ENCODE results near the gene BPNT1. TPM values are rescaled to one million over a fixed set of nuclear protein-coding genes. Genes with fewer than 3 reads are reported as not detected.

Gene BPNT1
- total RNA-seq, 2 donors from 2014 or later: 19.1 to 21.9 TPM

- peaks cover 10 to 28% of the 10 kb centered on the region in 2 donors for H3K4me1 ChIP-seq (ENCODE audit: control insufficient read depth in 1 of 2, low read depth in 2 of 2)
- ATAC-seq (ENCODE audit: insufficient number of reproducible peaks, low FRiP score, low read depth): peak; percentile 96
- peak; percentile 88 for TF ChIP-seq CTCF (IDR thresholded peaks at IDR 0.05)
- peak; percentile 74 for DNase-seq (ENCODE audit: low spot score)
- H3K27ac ChIP-seq: peak within 1 kb of the TSS; percentile 85 to 86
- no peaks in the 10 kb centered on the region for H3K27me3 ChIP-seq (replicated peaks; ENCODE audit: insufficient read depth)
- H3K36me3 ChIP-seq: no peaks in the 10 kb centered on the region
- peak within 1 kb of the TSS; percentile 87 for H3K4me3 ChIP-seq
- H3K9me3 ChIP-seq: no peaks in the 10 kb centered on the region
Observed at GRCh38 chr1:220046052-220046930, 43.3 kb downstream of the BPNT1 start, which contains the start of gene EPRS1. TSS of gene EPRS1 (minus strand) at chr1:220046505. CDS start at chr1:220046388, 117 bp downstream.

GRCh38 chr1:220045356-220046051 lies 44.1 kb downstream of the BPNT1 start:
- peak overlapping the region; percentile 71 to 85 for H3K27ac ChIP-seq
- peaks cover 10 to 28% of the 10 kb centered on the region in 2 donors for H3K4me1 ChIP-seq (ENCODE audit: control insufficient read depth in 1 of 2, low read depth in 2 of 2)
- H3K27me3 ChIP-seq (replicated peaks; ENCODE audit: insufficient read depth): no peaks in the 10 kb centered on the region
- ATAC-seq (ENCODE audit: insufficient number of reproducible peaks, low FRiP score, low read depth) (no peak), DNase-seq (ENCODE audit: low spot score) (no peak)
- H3K9me3 ChIP-seq: no peaks in the 10 kb centered on the region
- no peak for TF ChIP-seq CTCF (IDR thresholded peaks at IDR 0.05)
- peak overlapping the region; percentile 87 for H3K4me3 ChIP-seq
- H3K36me3 ChIP-seq: no peaks in the 10 kb centered on the region

DNA sequence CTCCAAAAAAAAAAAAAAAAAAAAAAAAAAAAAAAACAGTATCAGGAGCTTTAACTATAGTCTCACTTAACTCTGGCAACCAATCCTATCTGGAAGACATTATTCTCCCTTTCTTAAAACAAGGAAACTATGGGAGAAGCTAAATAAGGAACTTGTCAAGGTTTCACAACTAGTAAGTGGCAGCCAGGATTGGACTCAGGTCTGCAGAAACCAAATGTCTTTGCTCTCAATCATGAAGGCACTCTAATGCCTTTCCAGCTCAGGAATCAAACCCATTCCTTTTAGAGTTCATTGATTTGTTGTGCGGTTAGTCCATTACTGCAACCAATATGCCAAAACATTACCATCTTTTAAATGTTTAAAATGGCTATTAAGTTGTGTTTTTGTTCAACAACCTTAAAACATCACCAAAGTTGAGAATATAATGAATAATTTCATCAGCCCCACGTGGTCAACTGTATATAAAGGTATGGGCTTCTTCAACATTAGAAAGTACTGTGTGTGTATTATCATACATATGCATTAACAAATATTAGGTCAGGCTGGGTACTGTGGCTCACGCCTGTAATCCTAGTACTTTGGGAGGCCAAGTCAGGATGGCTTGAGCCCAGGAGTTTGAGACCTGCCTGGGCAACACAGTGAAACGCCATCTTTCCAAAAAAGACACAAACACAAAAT lies 44.8 kb downstream of the BPNT1 start:
- Histone ChIP-seq H3K27me3 (replicated peaks; ENCODE audit: insufficient read depth) (no peaks in the 10 kb centered on the region), H3K4me3 (peak overlapping the region; percentile 87), H3K4me1 (ENCODE audit: control insufficient read depth in 1 of 2, low read depth in 2 of 2) (peaks cover 10 to 28% of the 10 kb centered on the region in 2 donors), H3K36me3 (peaks cover 2% of the 10 kb centered on the region), H3K27ac (peak overlapping the region in 1 of 2 donors; percentile 85), H3K9me3 (no peaks in the 10 kb centered on the region)
- ATAC-seq (ENCODE audit: insufficient number of reproducible peaks, low FRiP score, low read depth) (no peak), DNase-seq (ENCODE audit: low spot score) (no peak)
- TF ChIP-seq CTCF (IDR thresholded peaks at IDR 0.05): no peak

GRCh38 chr1:220043646-220044045 lies 45.9 kb downstream of the BPNT1 start:
- Histone ChIP-seq H3K4me1 (ENCODE audit: control insufficient read depth in 1 of 2, low read depth in 2 of 2) (peaks cover 10 to 28% of the 10 kb centered on the region in 2 donors), H3K9me3 (no peaks in the 10 kb centered on the region), H3K4me3 (no peak overlapping the region), H3K36me3 (peaks cover 6% of the 10 kb centered on the region), H3K27ac (no peak overlapping the region), H3K27me3 (replicated peaks; ENCODE audit: insufficient read depth) (no peaks in the 10 kb centered on the region)
- ATAC-seq (ENCODE audit: insufficient number of reproducible peaks, low FRiP score, low read depth) (no peak), DNase-seq (ENCODE audit: low spot score) (no peak)
- TF ChIP-seq CTCF (IDR thresholded peaks at IDR 0.05): no peak

Data from thoracic aorta (tissue), 2 donors.